SK-N-MC (cell line): ENCODE results near the gene NDNF.

Experiments
- DNase-seq: peaks from one replicate; pipeline ENCODE4 v3.0.0-alpha.2; 2011; ENCODE audit warnings: low read depth, low spot score
- H3K27ac ChIP-seq: fragments of 200-600 bp; sonication (generic); 2 replicates; pipeline ENCODE4 v1.5.1; 2016; ENCODE audit warnings: mixed run types
- H3K36me3 ChIP-seq: fragments of 200-600 bp; sonication (generic); 2 replicates; pipeline ENCODE4 v1.6.1; 2017; ENCODE audit warnings: antibody characterized with exemption, low read length, mixed read lengths; ENCODE audit not compliant: insufficient read depth
- H3K4me3 ChIP-seq: fragments of 200-600 bp; sonication (generic); 2 replicates; pipeline ENCODE4 v1.5.1; 2016
- H3K9ac ChIP-seq: fragments of 200-600 bp; sonication (generic); 2 replicates; pipeline ENCODE4 v1.8.0; 2017; ENCODE audit warnings: mixed run types, mixed read lengths; ENCODE audit not compliant: insufficient read length
- H3K9me3 ChIP-seq: fragments of 200-600 bp; sonication (generic); 2 replicates; pipeline ENCODE4 v1.6.1; 2017; ENCODE audit warnings: low read depth, mild to moderate bottlenecking, antibody characterized with exemption, low read length, moderate library complexity, mixed read lengths
- EZH2 ChIP-seq: fragments of 200-600 bp; sonication (generic); IDR thresholded peaks from one replicate; pipeline ENCODE4 v1.6.1; 2017; ENCODE audit warnings: antibody characterized with exemption
- FOXP2 ChIP-seq: optimal IDR thresholded peaks from 2 replicates; pipeline ENCODE3; 2011; ENCODE audit warnings: mild to moderate bottlenecking, moderate library complexity; ENCODE audit not compliant: insufficient read depth; ENCODE audit errors: extremely low read length, control extremely low read depth
- POLR2AphosphoS5 ChIP-seq: IDR thresholded peaks from 2 replicates; pipeline ENCODE4 v1.6.1; 2012; ENCODE audit warnings: mild to moderate bottlenecking, low read depth, low read length, borderline replicate concordance

The NDNF gene

GRCh38 chr4:121015421-121015820, 56.9 kb downstream of the NDNF start:
- Histone ChIP-seq H3K9me3 (no peaks in the 10 kb centered on the region), H3K4me3 (no peak overlapping the region), H3K36me3 (no peaks in the 10 kb centered on the region), H3K9ac (no peak overlapping the region), H3K27ac (no peak overlapping the region)
- no peak for DNase-seq
- no peak for TF ChIP-seq FOXP2
- TF ChIP-seq POLR2AphosphoS5 = no peak
- TF ChIP-seq EZH2 = no peak

GRCh38 chr4:121014544-121014943, 57.8 kb downstream of the NDNF start:
- TF ChIP-seq FOXP2 = no peak
- TF ChIP-seq EZH2 = no peak
- TF ChIP-seq POLR2AphosphoS5 = no peak
- no peaks in the 10 kb centered on the region for H3K9me3 ChIP-seq
- H3K4me3 ChIP-seq = no peak overlapping the region
- DNase-seq = no peak
- H3K27ac ChIP-seq = no peak overlapping the region
- no peaks in the 10 kb centered on the region for H3K36me3 ChIP-seq
- H3K9ac ChIP-seq = no peak overlapping the region

GRCh38 chr4:121011780-121012340, 60.5 kb downstream of the NDNF start:
- Histone ChIP-seq H3K9me3 (no peaks in the 10 kb centered on the region), H3K27ac (no peak overlapping the region), H3K9ac (no peak overlapping the region), H3K4me3 (no peak overlapping the region), H3K36me3 (no peaks in the 10 kb centered on the region)
- DNase-seq = no peak
- no peak for TF ChIP-seq EZH2
- TF ChIP-seq FOXP2 = no peak
- TF ChIP-seq POLR2AphosphoS5 = no peak

GRCh38 chr4:121011138-121011537, 61.2 kb downstream of the NDNF start:
- no peak for TF ChIP-seq EZH2
- no peak for TF ChIP-seq FOXP2
- no peak for TF ChIP-seq POLR2AphosphoS5

GRCh38 chr4:121009578-121010478, 62.5 kb downstream of the NDNF start:
- DNase-seq = no peak
- TF ChIP-seq FOXP2 (no peak), POLR2AphosphoS5 (no peak), EZH2 (no peak)
- no peak overlapping the region for H3K27ac ChIP-seq
- no peaks in the 10 kb centered on the region for H3K36me3 ChIP-seq
- no peaks in the 10 kb centered on the region for H3K9me3 ChIP-seq
- no peak overlapping the region for H3K4me3 ChIP-seq
- H3K9ac ChIP-seq = no peak overlapping the region

More at GRCh38 chr4:121011138-121011537, 61.2 kb downstream of the NDNF start:
- no peak overlapping the region for H3K9ac ChIP-seq
- no peak overlapping the region for H3K4me3 ChIP-seq
- no peak for DNase-seq
- no peaks in the 10 kb centered on the region for H3K9me3 ChIP-seq
- H3K27ac ChIP-seq = no peak overlapping the region
- H3K36me3 ChIP-seq = no peaks in the 10 kb centered on the region

GRCh38 chr4:121007660-121008059, 64.7 kb downstream of the NDNF start:
- no peak overlapping the region for H3K4me3 ChIP-seq
- H3K9me3 ChIP-seq = no peaks in the 10 kb centered on the region
- no peak for DNase-seq
- no peaks in the 10 kb centered on the region for H3K36me3 ChIP-seq
- no peak overlapping the region for H3K9ac ChIP-seq
- no peak overlapping the region for H3K27ac ChIP-seq
- TF ChIP-seq POLR2AphosphoS5 (no peak), EZH2 (no peak), FOXP2 (no peak)

- Histone ChIP-seq H3K9me3 (no peaks in the 10 kb centered on the region), H3K9ac (no peak overlapping the region), H3K36me3 (no peaks in the 10 kb centered on the region), H3K4me3 (no peak overlapping the region), H3K27ac (no peak overlapping the region)
- no peak for DNase-seq
- no peak for TF ChIP-seq FOXP2
- no peak for TF ChIP-seq POLR2AphosphoS5
- no peak for TF ChIP-seq EZH2
Observed at GRCh38 chr4:121003863-121004262, 68.5 kb downstream of the NDNF start.

GRCh38 chr4:120995266-120996010, 76.9 kb downstream of the NDNF start:
- no peak for TF ChIP-seq POLR2AphosphoS5
- no peak for TF ChIP-seq FOXP2
- no peak for TF ChIP-seq EZH2
- H3K4me3 ChIP-seq = no peak overlapping the region
- H3K9me3 ChIP-seq = no peaks in the 10 kb centered on the region
- no peak overlapping the region for H3K27ac ChIP-seq
- H3K36me3 ChIP-seq = no peaks in the 10 kb centered on the region
- no peak for DNase-seq
- no peak overlapping the region for H3K9ac ChIP-seq
